MCF 10A (cell line): ENCODE results near the gene PLXNA3. TPM values are rescaled to one million over a fixed set of nuclear protein-coding genes. Genes with fewer than 3 reads are reported as not detected.
"Not testable (repeated sequence)": the region's sequence is repeated elsewhere in the genome, so short reads cannot be mapped to it uniquely, and the experiment has no call there.

Experiments
- BruUV-seq: library from RNA; stranded (reverse); fragments of 400-500 nt; replicated peaks from 2 replicates; lab custom pipeline; 2021; lab: Mats Ljungman, UMichigan
- CTCF ChIA-PET: fragments of 300-600 bp; sonication (Branson Sonifier 250); formaldehyde crosslinking; extraction: SDS; loops from one replicate; lab custom pipeline; 2021; ENCODE audit warnings: antibody characterized with exemption, inconsistent platforms; lab: Yijun Ruan, JAX
- POLR2A ChIA-PET: fragments of 300-600, 350-650 bp; sonication (Branson Sonifier 250); formaldehyde crosslinking; extraction: SDS; loops from one replicate; lab custom pipeline; 2020; ENCODE audit warnings: antibody characterized with exemption, inconsistent platforms; lab: Yijun Ruan, JAX
- DNase-seq: peaks from one replicate; pipeline ENCODE4 v3.0.0-alpha.2; 2018; ENCODE audit not compliant: unreplicated experiment
- H3K27ac Mint-ChIP-seq: one replicate; pipeline ENCODE4 v1.8.0; 2022; ENCODE audit warnings: mild to moderate bottlenecking, low read depth, mixed read lengths; ENCODE audit not compliant: unreplicated experiment
- H3K27me3 Mint-ChIP-seq: one replicate; pipeline ENCODE4 v1.8.0; 2022; ENCODE audit warnings: mixed read lengths; ENCODE audit not compliant: insufficient read depth, unreplicated experiment
- H3K36me3 Mint-ChIP-seq: one replicate; pipeline ENCODE4 v1.8.0; 2022; ENCODE audit warnings: mild to moderate bottlenecking, moderate library complexity, mixed read lengths; ENCODE audit not compliant: insufficient read depth, unreplicated experiment
- H3K4me1 Mint-ChIP-seq: one replicate; pipeline ENCODE4 v1.8.0; 2022; ENCODE audit warnings: mixed read lengths; ENCODE audit not compliant: insufficient read depth, unreplicated experiment
- H3K4me3 Mint-ChIP-seq: one replicate; pipeline ENCODE4 v1.8.0; 2022; ENCODE audit warnings: mild to moderate bottlenecking, moderate library complexity, mixed read lengths; ENCODE audit not compliant: unreplicated experiment
- H3K9me3 Mint-ChIP-seq: one replicate; pipeline ENCODE4 v1.8.0; 2022; ENCODE audit warnings: mixed read lengths; ENCODE audit not compliant: unreplicated experiment
- intact Hi-C: fragments of 100-400 bp; cut with micrococcal nuclease; formaldehyde crosslinking; loops from 2 replicates; pipeline ENCODE4 v1.14.1; 2022
- total RNA-seq: library from RNA; stranded (reverse); gene quantifications from 2 replicates; pipeline ENCODE4 v1.2.3, GENCODE V29; 2022
- TF ChIP-seq, protein P1 (sequence below): fragments of 200-600 bp; IDR thresholded peaks from one replicate; pipeline ENCODE4 v1.8.0; 2022; ENCODE audit warnings: antibody characterized with exemption, mild to moderate bottlenecking; ENCODE audit not compliant: unreplicated experiment

The PLXNA3 gene
- total RNA-seq, 1 experiment from 2014 or later: 48.0 TPM

DNA sequence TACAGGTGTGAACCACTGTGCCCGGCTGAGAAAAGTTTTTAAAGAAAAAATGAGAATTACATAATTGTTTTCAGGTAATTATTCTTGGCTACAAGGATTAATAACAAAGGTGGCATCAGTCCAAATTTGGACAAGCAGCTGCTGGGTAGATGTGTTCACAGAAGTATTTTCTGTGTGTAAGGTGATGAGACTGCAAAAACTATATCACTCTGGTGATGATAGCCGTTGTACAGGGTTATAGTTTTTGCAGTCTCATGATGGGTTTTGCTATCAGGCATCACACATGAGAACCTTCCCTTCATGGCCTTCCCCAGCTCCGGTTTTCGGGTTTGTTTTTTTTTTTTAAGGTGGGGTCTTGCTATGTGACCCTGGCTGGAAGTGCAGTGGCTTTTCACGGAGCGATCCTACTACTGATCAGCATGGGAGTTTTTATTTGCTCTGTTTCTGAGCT lies 37.4 kb downstream of the PLXNA3 start:
- Mint-ChIP-seq H3K27me3 (peaks cover 23% of the 10 kb centered on the region), H3K4me3 (no peak overlapping the region), H3K9me3 (no peaks in the 10 kb centered on the region), H3K27ac (no peak overlapping the region), H3K4me1 (no peaks in the 10 kb centered on the region), H3K36me3 (no peaks in the 10 kb centered on the region)
- DNase-seq: no peak
- BruUV-seq: no TSS peak
- CTCF ChIA-PET: interaction anchor here (0.6 to 0.7 kb wide), 3 partner anchors 15 to 66 kb away, joined by 3 read pairs; no protein-coding TSS in a partner anchor
- TF ChIP-seq, protein P1, sequence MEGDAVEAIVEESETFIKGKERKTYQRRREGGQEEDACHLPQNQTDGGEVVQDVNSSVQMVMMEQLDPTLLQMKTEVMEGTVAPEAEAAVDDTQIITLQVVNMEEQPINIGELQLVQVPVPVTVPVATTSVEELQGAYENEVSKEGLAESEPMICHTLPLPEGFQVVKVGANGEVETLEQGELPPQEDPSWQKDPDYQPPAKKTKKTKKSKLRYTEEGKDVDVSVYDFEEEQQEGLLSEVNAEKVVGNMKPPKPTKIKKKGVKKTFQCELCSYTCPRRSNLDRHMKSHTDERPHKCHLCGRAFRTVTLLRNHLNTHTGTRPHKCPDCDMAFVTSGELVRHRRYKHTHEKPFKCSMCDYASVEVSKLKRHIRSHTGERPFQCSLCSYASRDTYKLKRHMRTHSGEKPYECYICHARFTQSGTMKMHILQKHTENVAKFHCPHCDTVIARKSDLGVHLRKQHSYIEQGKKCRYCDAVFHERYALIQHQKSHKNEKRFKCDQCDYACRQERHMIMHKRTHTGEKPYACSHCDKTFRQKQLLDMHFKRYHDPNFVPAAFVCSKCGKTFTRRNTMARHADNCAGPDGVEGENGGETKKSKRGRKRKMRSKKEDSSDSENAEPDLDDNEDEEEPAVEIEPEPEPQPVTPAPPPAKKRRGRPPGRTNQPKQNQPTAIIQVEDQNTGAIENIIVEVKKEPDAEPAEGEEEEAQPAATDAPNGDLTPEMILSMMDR: no peak
- POLR2A ChIA-PET: no interaction called here
- intact Hi-C loops: no loop called here

GRCh38 chrX:154496591-154497137 lies 38.6 kb downstream of the PLXNA3 start:
- H3K36me3 Mint-ChIP-seq, DNase-seq, H3K4me1 Mint-ChIP-seq, H3K9me3 Mint-ChIP-seq, POLR2A ChIA-PET, H3K27ac Mint-ChIP-seq, BruUV-seq, H3K4me3 Mint-ChIP-seq, intact Hi-C loops: not testable (repeated sequence)
- H3K27me3 Mint-ChIP-seq: peaks cover 23% of the 10 kb centered on the region
- CTCF ChIA-PET: interaction anchor here (0.5 kb wide), 1 partner anchor 198 kb away, joined by 4 read pairs; no protein-coding TSS in a partner anchor

DNA sequence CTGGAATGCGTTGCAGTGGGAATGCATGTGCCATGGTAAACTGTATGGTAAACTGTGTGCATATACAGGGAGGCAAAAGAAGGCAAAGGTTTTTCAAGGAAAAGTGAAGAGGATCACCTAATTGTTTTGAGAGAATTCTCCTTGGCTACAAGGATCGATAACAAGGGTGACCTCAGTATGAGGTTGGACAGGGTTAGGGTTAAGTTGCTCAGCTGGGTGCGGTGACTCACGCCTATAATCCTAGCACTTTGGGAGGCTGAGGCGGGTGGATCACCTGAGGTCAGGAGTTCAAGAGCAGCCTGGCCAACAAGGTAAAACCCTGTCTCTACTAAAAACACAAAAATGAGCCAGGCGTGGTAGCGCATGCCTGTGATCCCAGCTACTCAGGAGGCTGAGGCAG lies 43.3 kb downstream of the PLXNA3 start:
- H3K9me3 Mint-ChIP-seq, BruUV-seq, H3K36me3 Mint-ChIP-seq, CTCF ChIA-PET, H3K4me1 Mint-ChIP-seq, intact Hi-C loops, DNase-seq, H3K27me3 Mint-ChIP-seq, H3K4me3 Mint-ChIP-seq, POLR2A ChIA-PET, H3K27ac Mint-ChIP-seq: not testable (repeated sequence)

DNA sequence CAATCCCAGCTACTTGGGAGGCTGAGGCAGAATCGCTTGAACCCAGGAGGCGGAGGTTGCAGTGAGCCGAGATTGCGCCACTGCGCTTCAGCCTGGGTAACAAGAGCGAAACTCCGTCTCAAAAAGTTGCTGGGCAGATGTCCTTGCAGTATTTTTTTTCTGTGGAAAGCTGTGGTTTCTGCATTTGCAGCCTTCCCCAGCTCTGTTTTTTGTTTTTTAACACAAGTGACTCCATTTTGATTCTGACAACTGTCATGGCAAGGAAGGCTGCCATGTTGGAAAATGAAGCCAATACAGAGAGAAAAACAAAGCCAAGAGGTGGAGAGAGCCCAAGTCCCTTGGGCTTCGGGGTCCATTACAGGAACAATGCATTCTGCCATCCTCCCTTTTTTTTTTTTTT lies 44.0 kb downstream of the PLXNA3 start:
- Mint-ChIP-seq H3K27ac (no peak overlapping the region), H3K27me3 (no peaks in the 10 kb centered on the region), H3K4me1 (no peaks in the 10 kb centered on the region), H3K36me3 (peaks cover 10% of the 10 kb centered on the region), H3K9me3 (no peaks in the 10 kb centered on the region), H3K4me3 (no peak overlapping the region)
- BruUV-seq: no TSS peak
- ChIA-PET CTCF (no interaction called here), POLR2A (interaction anchor here (0.6 kb wide), 1 partner anchor 91 kb away, joined by 3 read pairs; no protein-coding TSS in a partner anchor)
- no peak for DNase-seq
- intact Hi-C loops: no loop called here
- TF ChIP-seq, protein P1: no peak

- Mint-ChIP-seq H3K9me3 (no peaks in the 10 kb centered on the region), H3K4me3 (no peak overlapping the region), H3K27ac (no peak overlapping the region), H3K27me3 (no peaks in the 10 kb centered on the region), H3K4me1 (no peaks in the 10 kb centered on the region), H3K36me3 (peaks cover 10% of the 10 kb centered on the region)
- ChIA-PET CTCF (no interaction called here), POLR2A (interaction anchor here (0.6 kb wide), 1 partner anchor 92 kb away, joined by 3 read pairs; no protein-coding TSS in a partner anchor)
- no peak for DNase-seq
- TF ChIP-seq, protein P1: no peak
- BruUV-seq: no TSS peak
- intact Hi-C loops: no loop called here
These were observed 44.9 kb downstream of the PLXNA3 start for GRCh38 chrX:154502989-154503388.
